HG02759 (cell line): ENCODE measurements around the gene CAPS.

ENCODE experiments used
- ATAC-seq: cut with Tn5 transposase; IDR thresholded peaks from one replicate; pipeline ENCODE4 v1.9.1; 2021; ENCODE audit warnings: mild to moderate bottlenecking, moderate library complexity; ENCODE audit not compliant: unreplicated experiment

CAPS gene

DNA sequence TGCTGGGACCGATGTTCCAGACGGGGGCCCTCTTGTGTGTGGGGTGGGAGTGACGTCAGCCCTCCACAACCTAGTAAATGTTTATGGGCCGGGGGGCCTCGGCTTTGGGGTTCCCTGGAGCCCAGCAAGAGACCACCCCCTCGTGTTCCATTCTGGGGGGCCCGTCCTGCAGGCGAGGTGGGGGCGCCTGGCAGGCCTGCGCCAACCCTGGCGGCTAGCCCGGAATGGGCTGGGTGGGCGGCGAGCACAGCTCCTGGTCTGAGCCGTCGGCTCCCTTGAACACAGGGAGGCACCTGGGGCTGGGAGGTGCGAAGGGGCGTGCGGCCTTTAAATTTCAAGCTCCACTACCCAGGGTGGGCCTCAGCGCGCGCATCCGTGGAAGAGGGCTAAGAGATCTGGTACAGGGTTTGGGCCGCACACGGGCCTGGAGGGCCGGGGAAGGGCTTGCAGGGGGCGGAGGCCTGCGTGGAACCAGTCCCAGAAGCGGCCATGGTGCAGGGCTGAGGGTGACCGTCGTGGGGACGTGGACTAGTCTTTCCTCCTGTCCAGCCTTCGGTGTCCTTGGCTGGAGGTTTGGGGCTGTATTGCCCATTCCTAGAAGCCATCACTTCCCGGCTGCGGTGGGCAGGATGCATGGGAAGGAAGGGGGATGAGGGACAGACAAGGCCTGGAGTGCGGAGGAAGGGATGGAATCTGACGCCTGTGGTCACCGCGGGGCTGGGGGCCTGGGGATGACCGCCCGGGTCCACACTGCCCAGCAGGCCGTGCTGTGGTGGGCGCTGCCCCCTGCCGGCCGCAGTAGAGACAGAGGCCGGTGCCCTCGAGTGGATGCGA is 21.9 kb upstream of the CAPS start:
- no peak for ATAC-seq

DNA sequence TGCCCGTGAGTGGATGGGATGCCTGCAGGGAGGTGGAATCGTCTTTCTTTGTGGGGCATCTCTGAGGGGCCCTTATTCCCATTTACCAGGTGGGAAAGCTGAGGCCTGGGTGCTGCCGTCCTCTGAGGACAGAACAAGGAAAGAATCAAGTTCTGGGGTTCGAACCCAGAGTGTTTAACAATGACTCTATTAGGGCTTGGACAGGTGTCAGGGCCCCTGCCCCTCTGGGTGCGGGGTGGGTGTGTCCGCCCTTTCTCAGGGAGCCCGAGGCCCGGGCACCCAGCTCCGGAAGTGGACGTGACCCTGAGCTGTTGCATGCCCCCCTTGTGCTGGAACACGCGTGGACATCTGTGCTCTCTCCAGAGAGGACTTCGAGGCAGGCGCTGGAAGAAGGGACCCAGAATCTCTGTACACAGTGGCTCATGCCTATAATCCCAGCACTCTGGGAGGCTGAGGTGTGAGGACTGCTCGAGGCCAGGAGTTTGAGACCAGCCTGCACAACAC is 21.2 kb upstream of the CAPS start:
- ATAC-seq: no peak

DNA sequence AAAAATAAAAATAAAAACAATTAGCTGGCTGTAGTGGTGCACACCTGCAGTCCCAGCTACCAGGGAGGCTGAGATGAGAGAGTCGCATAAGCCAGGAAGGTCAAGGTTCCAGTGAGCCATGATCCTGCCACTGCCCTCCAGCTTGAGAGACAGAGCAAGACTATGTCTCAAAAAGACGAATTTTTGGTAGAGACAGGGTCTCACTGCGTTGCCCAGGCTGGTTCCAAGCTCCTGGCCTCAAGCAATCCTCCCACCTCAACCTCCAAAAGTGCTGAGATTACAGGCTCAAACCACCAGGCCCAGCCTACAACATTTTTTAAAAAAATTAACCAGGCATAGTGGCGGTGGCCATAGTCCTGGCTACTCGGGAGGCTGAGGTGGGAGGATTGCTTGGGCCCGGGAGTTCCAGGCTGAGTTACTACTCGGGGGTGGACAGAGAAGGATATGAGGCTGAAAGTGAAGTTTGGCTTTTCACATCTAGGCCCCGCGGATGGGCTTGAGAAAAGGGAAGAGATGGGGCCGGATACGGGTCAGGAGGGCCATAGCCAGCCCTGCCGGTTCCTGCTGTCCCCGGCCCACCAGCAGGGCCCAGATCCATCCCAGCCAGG is 20.7 kb upstream of the CAPS start:
- ATAC-seq: no peak

DNA sequence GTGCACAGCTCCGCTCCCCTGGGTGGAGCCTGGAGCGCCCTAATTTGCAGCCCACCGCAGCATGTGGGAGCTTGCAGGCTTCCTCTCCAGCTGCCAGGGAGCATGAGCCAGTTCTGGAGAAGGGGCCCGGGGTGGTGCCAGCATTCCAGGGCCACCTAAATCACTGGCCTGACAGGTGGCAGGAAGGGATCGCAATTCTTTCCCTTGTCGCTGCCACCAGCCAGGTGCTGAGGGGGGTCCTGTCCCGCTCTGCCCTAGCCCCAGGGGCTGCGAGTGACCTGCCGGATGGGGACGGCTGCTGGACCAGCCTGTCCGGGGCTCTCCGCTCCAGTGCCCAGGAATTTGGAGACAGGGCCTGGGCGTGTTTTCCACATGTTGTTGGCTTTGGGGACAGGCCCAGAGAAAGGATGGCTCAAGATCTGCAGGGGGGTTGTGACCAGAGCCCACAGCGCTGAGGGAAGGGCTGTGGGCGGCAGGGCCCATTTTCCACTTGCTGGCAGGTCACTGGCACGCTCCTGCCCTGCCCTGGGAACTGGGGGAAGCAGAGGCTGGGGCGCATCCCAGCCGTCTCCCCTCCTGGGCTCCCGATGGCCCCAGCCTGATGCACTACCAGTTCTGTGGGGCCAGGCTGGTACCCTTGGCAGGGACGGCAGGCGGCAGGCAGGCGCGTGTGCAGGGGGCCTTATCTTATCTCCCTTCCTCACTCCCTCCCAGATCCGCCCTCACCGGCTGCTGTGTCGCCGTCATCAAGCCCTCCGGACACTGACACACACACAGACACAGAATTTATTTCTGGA is 19.9 kb upstream of the CAPS start:
- ATAC-seq: no peak

GRCh38 chr19:5894704-5895349 is 19.2 kb upstream of the CAPS start:
- ATAC-seq: no peak

GRCh38 chr19:5895409-5895808 is 18.6 kb upstream of the CAPS start:
- no peak for ATAC-seq

DNA sequence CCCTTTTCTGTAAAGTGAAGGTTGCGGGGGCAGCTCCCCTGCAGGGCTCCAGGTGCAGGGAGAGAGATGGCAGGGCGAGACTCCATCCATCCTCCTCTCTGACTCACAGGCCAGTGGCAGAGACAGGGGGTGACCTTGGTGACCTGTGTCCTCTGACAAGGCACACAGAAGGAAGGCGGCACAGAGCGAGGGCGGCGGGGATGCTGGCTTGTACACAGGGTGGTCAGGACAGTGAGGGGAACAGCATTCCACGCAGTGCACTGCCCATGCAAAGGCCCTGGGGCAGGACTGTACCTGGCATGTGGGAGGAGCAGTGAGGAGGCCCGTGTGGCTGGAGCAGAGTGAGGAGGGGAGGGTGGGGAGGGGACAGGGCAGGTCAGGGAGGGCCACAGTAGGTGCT is 18.2 kb upstream of the CAPS start:
- no peak for ATAC-seq

GRCh38 chr19:5896365-5897076 is 17.5 kb upstream of the CAPS start:
- no peak for ATAC-seq

- no peak for ATAC-seq
Observed at GRCh38 chr19:5897189-5897969, 16.7 kb upstream of the CAPS start.

DNA sequence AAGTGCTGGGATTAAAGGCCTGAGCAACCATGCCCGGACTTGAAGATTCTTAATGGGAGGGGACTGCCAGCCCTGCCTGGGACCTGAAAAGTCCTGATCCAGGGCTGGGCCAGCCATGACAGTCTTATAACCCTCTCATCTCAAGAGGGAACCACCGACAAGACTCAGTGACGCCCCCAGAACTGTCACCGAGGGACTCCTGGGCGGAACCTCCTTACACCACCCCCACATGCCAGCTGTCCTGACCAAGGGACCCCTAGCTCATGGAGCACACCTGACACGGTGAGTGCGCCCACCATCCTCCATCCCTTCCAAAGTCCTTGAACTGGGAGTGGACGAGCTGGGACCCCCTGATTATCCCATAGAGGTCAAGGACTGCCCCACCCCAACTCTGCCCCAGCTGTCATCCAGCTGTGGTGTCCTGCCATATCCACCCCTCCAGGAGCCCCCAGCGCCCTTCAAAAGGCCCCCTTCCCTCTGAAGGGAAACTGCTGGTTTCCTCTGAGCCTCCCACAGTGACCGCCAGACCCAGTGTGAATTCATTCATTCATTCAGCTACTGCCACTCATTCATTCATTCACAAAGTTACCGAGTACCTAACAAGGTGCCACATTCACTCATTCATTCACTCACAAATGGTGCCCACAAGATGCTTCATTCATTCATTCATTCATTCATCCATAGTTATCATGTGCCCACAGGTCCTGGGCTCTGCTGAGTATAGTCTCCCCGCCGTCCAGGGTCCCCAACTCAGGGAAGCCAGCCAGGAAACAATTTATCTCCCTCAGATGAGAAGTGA is 14.1 kb upstream of the CAPS start:
- no peak for ATAC-seq

DNA sequence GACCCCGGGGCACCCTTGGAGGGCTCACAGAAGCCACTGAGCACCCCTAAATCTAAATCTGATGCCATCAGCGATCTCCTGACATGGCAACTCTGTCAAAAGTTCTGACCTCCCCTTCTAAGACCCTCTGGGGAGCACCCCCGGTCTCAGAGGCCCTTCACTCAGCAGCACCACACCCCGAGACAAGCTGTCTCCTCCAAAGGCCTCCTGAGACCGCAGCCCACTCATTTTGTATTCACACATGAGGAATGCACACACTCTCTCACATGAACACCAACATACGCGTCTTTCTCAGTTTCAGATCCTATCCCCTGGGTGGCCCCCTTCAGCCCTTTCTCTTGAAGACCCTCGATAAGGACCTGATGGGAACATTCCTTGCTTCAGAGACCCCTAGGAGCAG is 13.1 kb upstream of the CAPS start:
- no peak for ATAC-seq

- ATAC-seq: no peak
Observed at GRCh38 chr19:5903056-5903623, 10.9 kb upstream of the CAPS start.

DNA sequence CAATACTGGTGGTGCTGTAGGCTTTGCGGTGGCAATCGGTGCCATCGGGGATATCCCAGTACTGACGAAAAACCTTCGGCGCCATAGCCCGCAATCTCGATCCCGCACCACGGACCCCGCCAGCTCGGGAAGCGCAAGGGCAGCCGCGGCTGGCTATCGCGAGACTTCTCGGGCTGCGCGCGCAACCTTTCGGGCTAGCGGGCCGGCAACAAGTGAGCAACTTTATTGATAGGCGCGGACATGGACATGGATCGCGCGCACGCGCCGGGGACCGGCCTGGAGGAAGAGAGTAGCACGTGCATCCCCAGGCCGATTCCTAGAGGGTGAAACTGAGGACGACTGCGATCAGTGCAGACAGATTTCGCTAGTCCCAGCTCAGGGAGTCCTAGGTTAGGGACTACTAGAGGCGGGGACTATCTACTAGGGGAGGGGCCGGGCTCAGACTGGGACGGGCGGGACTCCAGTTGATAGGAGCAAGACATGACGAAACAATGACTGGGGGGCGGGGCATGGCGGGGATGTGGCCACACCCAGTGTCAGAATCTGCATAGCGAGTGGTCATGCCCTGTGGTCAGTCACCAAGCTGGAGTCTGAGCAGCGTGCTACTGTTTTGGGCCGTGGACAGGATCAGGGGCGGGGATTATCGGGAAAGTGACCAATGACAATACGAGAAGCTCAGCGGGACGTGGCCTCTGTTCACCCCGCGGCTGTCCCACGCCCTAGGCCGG is 10.3 kb upstream of the CAPS start, which contains the start of gene NDUFA11:
NDUFA11 (minus strand) TSS at position 167 of the 728 bp plus-strand sequence; CDS start at position 85, 82 bp downstream.
- ATAC-seq: peak; percentile 34

- ATAC-seq: peak; percentile 76
Observed at GRCh38 chr19:5904352-5905113, 9.5 kb upstream of the CAPS start, which contains the start of gene VMAC. Gene VMAC, plus strand, starts transcription at chr19:5904872. Its CDS starts 19 bp downstream, at chr19:5904891.

GRCh38 chr19:5905114-5905778 is 8.8 kb upstream of the CAPS start:
- no peak for ATAC-seq

DNA sequence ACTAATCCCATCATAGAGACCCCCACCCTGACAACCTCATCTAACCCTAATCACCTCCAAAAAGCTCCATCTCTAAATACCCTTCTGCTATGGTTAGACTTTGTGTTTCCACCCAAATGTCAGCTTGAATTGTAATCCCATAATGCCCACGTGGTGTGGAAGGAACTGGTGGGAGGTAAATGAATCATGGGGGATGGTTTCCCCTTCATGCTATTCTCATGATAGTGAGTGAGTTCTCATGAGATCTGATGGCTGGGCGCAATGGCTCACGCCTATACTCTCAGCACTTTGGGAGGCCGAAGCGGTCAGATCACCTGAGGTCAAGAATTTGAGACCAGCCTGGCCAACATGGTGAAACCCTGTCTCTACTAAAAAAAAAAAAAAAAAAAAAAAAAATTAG is 6.8 kb upstream of the CAPS start:
- ATAC-seq: no peak
